Measurements from ENCODE around the gene CATSPER3. TPM values are rescaled to one million over a fixed set of nuclear protein-coding genes. Genes with fewer than 3 reads are reported as not detected.

Gene CATSPER3
- total and polyA plus RNA-seq, 2 donors (not counting 1 experiment from before 2014, with no cell fraction given): 0.12 to 0.17 TPM

GRCh38 chr5:135041726-135042125 lies 74.0 kb downstream of the CATSPER3 start:
- no peak for TF ChIP-seq CTCF (conservative IDR thresholded peaks at IDR 0.05 in 1 of 2, IDR thresholded peaks at IDR 0.05 in 1 of 2; ENCODE audit: low read depth in 1 of 2, low read length in 2 of 2)
- TF ChIP-seq EZH2 (IDR thresholded peaks at IDR 0.05; ENCODE audit: low read length, missing control alignments): no peak
- no peaks in the 10 kb centered on the region for H4K20me1 ChIP-seq (ENCODE audit: control insufficient read depth, extremely low read depth, insufficient read depth, low read length)
- H3K9ac ChIP-seq (ENCODE audit: insufficient read depth, low read length): no peak overlapping the region
- DNase-seq (ENCODE audit: low read depth in 2 of 2): no peak
- H3K36me3 ChIP-seq (ENCODE audit: control insufficient read depth, insufficient read depth, low read length): no peaks in the 10 kb centered on the region
- H3K4me2 ChIP-seq (ENCODE audit: extremely low read depth, insufficient read depth, low read length): no peak overlapping the region
- H2AFZ ChIP-seq (ENCODE audit: low read length): no peak overlapping the region
- no peaks in the 10 kb centered on the region for H3K9me3 ChIP-seq (ENCODE audit: control insufficient read depth, insufficient read depth, low read depth, low read length)
- H3K4me3 ChIP-seq (replicated peaks in 1 of 4; ENCODE audit: control extremely low read depth in 1 of 4, insufficient read depth in 1 of 4, low read depth in 3 of 4, low read length in 4 of 4): no peak overlapping the region
- no peaks in the 10 kb centered on the region for H3K4me1 ChIP-seq (ENCODE audit: control insufficient read depth, extremely low read depth, insufficient read depth, low read length)
- H3K79me2 ChIP-seq (ENCODE audit: control insufficient read depth, insufficient read depth, low read length): no peaks in the 10 kb centered on the region
- H3K27me3 ChIP-seq (ENCODE audit: control insufficient read depth, insufficient read depth, low read length): peaks cover 69% of the 10 kb centered on the region
- H3K27ac ChIP-seq (ENCODE audit: insufficient read depth, low read length): no peak overlapping the region

GRCh38 chr5:135042595-135042994 lies 74.9 kb downstream of the CATSPER3 start:
- no peaks in the 10 kb centered on the region for H3K79me2 ChIP-seq (ENCODE audit: control insufficient read depth, insufficient read depth, low read length)

GRCh38 chr5:135045488-135045887 lies 77.8 kb downstream of the CATSPER3 start:
- Histone ChIP-seq H3K36me3 (ENCODE audit: control insufficient read depth, insufficient read depth, low read length) (no peaks in the 10 kb centered on the region), H3K4me1 (ENCODE audit: control insufficient read depth, extremely low read depth, insufficient read depth, low read length) (no peaks in the 10 kb centered on the region), H2AFZ (ENCODE audit: low read length) (no peak overlapping the region), H3K9me3 (ENCODE audit: control insufficient read depth, insufficient read depth, low read depth, low read length) (no peaks in the 10 kb centered on the region), H3K27me3 (ENCODE audit: control insufficient read depth, insufficient read depth, low read length) (peaks cover 49% of the 10 kb centered on the region), H3K9ac (ENCODE audit: insufficient read depth, low read length) (no peak overlapping the region), H3K79me2 (ENCODE audit: control insufficient read depth, insufficient read depth, low read length) (no peaks in the 10 kb centered on the region), H3K27ac (ENCODE audit: insufficient read depth, low read length) (no peak overlapping the region), H4K20me1 (ENCODE audit: control insufficient read depth, extremely low read depth, insufficient read depth, low read length) (no peaks in the 10 kb centered on the region), H3K4me3 (replicated peaks in 1 of 4; ENCODE audit: control extremely low read depth in 1 of 4, insufficient read depth in 1 of 4, low read depth in 3 of 4, low read length in 4 of 4) (no peak overlapping the region), H3K4me2 (ENCODE audit: extremely low read depth, insufficient read depth, low read length) (no peak overlapping the region)
- DNase-seq (ENCODE audit: low read depth in 2 of 2): no peak
- no peak for TF ChIP-seq EZH2 (IDR thresholded peaks at IDR 0.05; ENCODE audit: low read length, missing control alignments)

More at GRCh38 chr5:135042595-135042994, 74.9 kb downstream of the CATSPER3 start:
- Histone ChIP-seq H3K36me3 (ENCODE audit: control insufficient read depth, insufficient read depth, low read length) (no peaks in the 10 kb centered on the region), H3K27me3 (ENCODE audit: control insufficient read depth, insufficient read depth, low read length) (peaks cover 64% of the 10 kb centered on the region), H3K27ac (ENCODE audit: insufficient read depth, low read length) (no peak overlapping the region), H3K4me3 (replicated peaks in 1 of 4; ENCODE audit: control extremely low read depth in 1 of 4, insufficient read depth in 1 of 4, low read depth in 3 of 4, low read length in 4 of 4) (no peak overlapping the region), H3K9me3 (ENCODE audit: control insufficient read depth, insufficient read depth, low read depth, low read length) (no peaks in the 10 kb centered on the region), H3K4me1 (ENCODE audit: control insufficient read depth, extremely low read depth, insufficient read depth, low read length) (no peaks in the 10 kb centered on the region), H2AFZ (ENCODE audit: low read length) (no peak overlapping the region), H4K20me1 (ENCODE audit: control insufficient read depth, extremely low read depth, insufficient read depth, low read length) (no peaks in the 10 kb centered on the region), H3K4me2 (ENCODE audit: extremely low read depth, insufficient read depth, low read length) (no peak overlapping the region), H3K9ac (ENCODE audit: insufficient read depth, low read length) (no peak overlapping the region)
- DNase-seq (ENCODE audit: low read depth in 2 of 2): no peak
- TF ChIP-seq CTCF (conservative IDR thresholded peaks at IDR 0.05 in 1 of 2, IDR thresholded peaks at IDR 0.05 in 1 of 2; ENCODE audit: low read depth in 1 of 2, low read length in 2 of 2): no peak
- peak; percentile 17 for TF ChIP-seq EZH2 (IDR thresholded peaks at IDR 0.05; ENCODE audit: low read length, missing control alignments)

Measured in fibroblast of lung (primary cell).